Neural progenitor cell (in vitro differentiated cells): Measurements from ENCODE around the gene PARN.

Experiments used
- CTCF ChIP-seq: fragments of 200-600 bp; sonication (generic); IDR thresholded peaks from 2 replicates; pipeline ENCODE4 v1.5.1; 2017; ENCODE audit warnings: antibody characterized with exemption, mild to moderate bottlenecking
- EZH2 ChIP-seq: fragments of 200-600 bp; sonication (generic); IDR thresholded peaks from 2 replicates; pipeline ENCODE4 v1.6.1; 2017; ENCODE audit warnings: antibody characterized with exemption, mild to moderate bottlenecking, moderate library complexity
- EZH2phosphoT487 ChIP-seq: fragments of 200-600 bp; sonication (generic); IDR thresholded peaks from 2 replicates; pipeline ENCODE4 v1.6.1; 2017; ENCODE audit warnings: antibody characterized with exemption

- no peak for TF ChIP-seq CTCF
- no peak for TF ChIP-seq EZH2
- no peak for TF ChIP-seq EZH2phosphoT487
Observed at GRCh38 chr16:14445937-14446715, 183.9 kb downstream of the PARN start.
